Transverse colon (tissue), 4 donors: Measurements from ENCODE around the gene TIMP1.

ENCODE experiments used
- EP300 ChIP-seq: sonication (generic); formaldehyde crosslinking; IDR thresholded peaks from one replicate; pipeline ENCODE4 v1.6.1; 2017; ENCODE audit warnings: antibody characterized with exemption, low read depth
- POLR2A ChIP-seq: fragments of 450-650 bp; IDR thresholded peaks from one replicate; pipeline ENCODE4 v1.6.1; 2016; ENCODE audit warnings: antibody characterized with exemption, mild to moderate bottlenecking, moderate library complexity
- POLR2AphosphoS5 ChIP-seq, 3 donors: sonication (generic); formaldehyde crosslinking; IDR thresholded peaks; one replicate each; pipeline ENCODE4 v1.6.1; 2016; ENCODE audit warnings: antibody characterized with exemption in 3 of 3
- TF ChIP-seq, protein P1 (sequence below), 5 experiments: fragments of 200-600 bp in 3 of 5; fragments of 450-650 bp in 2 of 5; sonication (generic) in 3 of 5; IDR thresholded peaks; 1 replicate in 2 of 5; 2 replicates in 3 of 5; pipeline ENCODE4 v1.5.1; 2016 to 2017; ENCODE audit warnings: antibody characterized with exemption in 5 of 5, inconsistent platforms in 3 of 5, mild to moderate bottlenecking in 2 of 5, moderate library complexity in 1 of 5

DNA sequence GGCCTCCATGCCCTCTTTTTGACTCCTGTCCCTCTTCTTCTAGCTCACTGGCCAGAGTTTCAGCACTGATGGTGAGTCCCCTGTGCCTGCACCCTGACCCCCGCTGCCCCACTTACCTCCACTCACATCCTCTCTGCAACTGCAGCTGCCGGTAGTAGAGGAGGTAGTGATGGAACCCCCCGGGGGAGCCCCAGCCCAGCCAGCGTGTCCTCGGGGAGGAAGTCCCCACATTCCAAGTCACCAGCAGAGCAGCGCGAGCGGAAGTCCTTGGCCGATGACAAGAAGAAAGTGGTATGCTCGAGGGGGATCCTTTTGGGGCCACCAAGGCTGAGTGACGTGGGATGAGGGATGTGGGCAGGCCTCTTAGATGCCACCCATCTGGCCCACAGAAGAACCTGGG lies 15.4 kb upstream of the TIMP1 start:
- TF ChIP-seq, protein P1, sequence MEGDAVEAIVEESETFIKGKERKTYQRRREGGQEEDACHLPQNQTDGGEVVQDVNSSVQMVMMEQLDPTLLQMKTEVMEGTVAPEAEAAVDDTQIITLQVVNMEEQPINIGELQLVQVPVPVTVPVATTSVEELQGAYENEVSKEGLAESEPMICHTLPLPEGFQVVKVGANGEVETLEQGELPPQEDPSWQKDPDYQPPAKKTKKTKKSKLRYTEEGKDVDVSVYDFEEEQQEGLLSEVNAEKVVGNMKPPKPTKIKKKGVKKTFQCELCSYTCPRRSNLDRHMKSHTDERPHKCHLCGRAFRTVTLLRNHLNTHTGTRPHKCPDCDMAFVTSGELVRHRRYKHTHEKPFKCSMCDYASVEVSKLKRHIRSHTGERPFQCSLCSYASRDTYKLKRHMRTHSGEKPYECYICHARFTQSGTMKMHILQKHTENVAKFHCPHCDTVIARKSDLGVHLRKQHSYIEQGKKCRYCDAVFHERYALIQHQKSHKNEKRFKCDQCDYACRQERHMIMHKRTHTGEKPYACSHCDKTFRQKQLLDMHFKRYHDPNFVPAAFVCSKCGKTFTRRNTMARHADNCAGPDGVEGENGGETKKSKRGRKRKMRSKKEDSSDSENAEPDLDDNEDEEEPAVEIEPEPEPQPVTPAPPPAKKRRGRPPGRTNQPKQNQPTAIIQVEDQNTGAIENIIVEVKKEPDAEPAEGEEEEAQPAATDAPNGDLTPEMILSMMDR (IDR thresholded peaks at IDR 0.05) = no peak
- TF ChIP-seq POLR2A (no peak), POLR2AphosphoS5 (IDR thresholded peaks at IDR 0.05) (no peak), EP300 (no peak)
